Measurements from ENCODE around the gene GSX1. TPM values are rescaled to one million over a fixed set of nuclear protein-coding genes. Genes with fewer than 3 reads are reported as not detected.

The GSX1 gene
- total RNA-seq, 2 donors from 2014 or later: not detected

GRCh38 chr13:27795718-27796019 lies 3.4 kb downstream of the GSX1 start:
- peaks cover 0 to 41% of the 10 kb centered on the region in 2 donors for H3K4me1 ChIP-seq
- no peak for DNase-seq (ENCODE audit: low spot score)

GRCh38 chr13:27796544-27797227 lies 4.4 kb downstream of the GSX1 start:
- TF ChIP-seq CTCF (IDR thresholded peaks at IDR 0.05): no peak
- Histone ChIP-seq H3K9me3 (no peaks in the 10 kb centered on the region), H3K27me3 (peaks cover 49 to 67% of the 10 kb centered on the region in 2 donors), H3K27ac (no peak overlapping the region), H3K36me3 (no peaks in the 10 kb centered on the region), H3K4me3 (no peak overlapping the region), H3K4me1 (peaks cover 0 to 30% of the 10 kb centered on the region in 2 donors)
- DNase-seq (ENCODE audit: low spot score): no peak

More at GRCh38 chr13:27795718-27796019, 3.4 kb downstream of the GSX1 start:
- Histone ChIP-seq H3K9me3 (no peaks in the 10 kb centered on the region), H3K4me3 (no peak overlapping the region), H3K27me3 (peaks cover 60 to 78% of the 10 kb centered on the region in 2 donors), H3K36me3 (no peaks in the 10 kb centered on the region), H3K27ac (no peak overlapping the region)
- no peak for TF ChIP-seq CTCF (IDR thresholded peaks at IDR 0.05)

- Histone ChIP-seq H3K27ac (no peak overlapping the region), H3K9me3 (no peaks in the 10 kb centered on the region), H3K4me1 (peaks cover 0 to 25% of the 10 kb centered on the region in 2 donors), H3K36me3 (no peaks in the 10 kb centered on the region), H3K4me3 (no peak overlapping the region), H3K27me3 (peaks cover 44 to 62% of the 10 kb centered on the region in 2 donors)
- DNase-seq (ENCODE audit: low spot score): no peak
- no peak for TF ChIP-seq CTCF (IDR thresholded peaks at IDR 0.05)
Observed at GRCh38 chr13:27797228-27797624, 4.9 kb downstream of the GSX1 start.

GRCh38 chr13:27806744-27807387 lies 14.6 kb downstream of the GSX1 start:
- DNase-seq (ENCODE audit: low spot score): no peak
- no peak overlapping the region for H3K4me3 ChIP-seq
- H3K27ac ChIP-seq: no peak overlapping the region
- no peaks in the 10 kb centered on the region for H3K9me3 ChIP-seq
- H3K36me3 ChIP-seq: no peaks in the 10 kb centered on the region
- no peak for TF ChIP-seq CTCF (IDR thresholded peaks at IDR 0.05)
- H3K27me3 ChIP-seq: no peaks in the 10 kb centered on the region
- no peaks in the 10 kb centered on the region for H3K4me1 ChIP-seq

GRCh38 chr13:27808851-27809550 lies 16.7 kb downstream of the GSX1 start:
- TF ChIP-seq CTCF (IDR thresholded peaks at IDR 0.05): no peak
- DNase-seq (ENCODE audit: low spot score): no peak
- Histone ChIP-seq H3K27ac (no peak overlapping the region), H3K9me3 (no peaks in the 10 kb centered on the region), H3K4me1 (no peaks in the 10 kb centered on the region), H3K4me3 (no peak overlapping the region), H3K36me3 (no peaks in the 10 kb centered on the region), H3K27me3 (no peaks in the 10 kb centered on the region)

All from right atrium auricular region (tissue), 2 donors.